ENCODE results near the gene FNIP1.

DNA sequence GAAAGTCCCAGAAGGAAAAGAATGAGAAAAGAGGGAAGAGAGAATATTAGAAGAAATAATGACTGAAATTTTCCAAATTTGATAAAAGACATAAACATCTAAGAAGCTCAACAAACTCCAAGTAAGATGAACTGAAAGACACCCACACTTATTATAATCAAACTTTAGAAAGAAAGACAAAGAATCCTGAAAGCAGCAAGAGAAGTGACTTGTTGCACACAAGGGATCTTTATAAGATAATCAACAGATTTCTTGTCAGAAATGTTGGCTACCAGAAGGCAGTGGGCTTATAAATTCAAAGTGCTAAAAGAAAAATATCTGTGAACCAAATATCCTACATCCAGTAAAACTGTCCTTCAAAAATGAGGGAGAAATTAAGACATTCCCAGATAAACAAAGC lies 49.0 kb upstream of the FNIP1 start:
- TF ChIP-seq, protein P1, sequence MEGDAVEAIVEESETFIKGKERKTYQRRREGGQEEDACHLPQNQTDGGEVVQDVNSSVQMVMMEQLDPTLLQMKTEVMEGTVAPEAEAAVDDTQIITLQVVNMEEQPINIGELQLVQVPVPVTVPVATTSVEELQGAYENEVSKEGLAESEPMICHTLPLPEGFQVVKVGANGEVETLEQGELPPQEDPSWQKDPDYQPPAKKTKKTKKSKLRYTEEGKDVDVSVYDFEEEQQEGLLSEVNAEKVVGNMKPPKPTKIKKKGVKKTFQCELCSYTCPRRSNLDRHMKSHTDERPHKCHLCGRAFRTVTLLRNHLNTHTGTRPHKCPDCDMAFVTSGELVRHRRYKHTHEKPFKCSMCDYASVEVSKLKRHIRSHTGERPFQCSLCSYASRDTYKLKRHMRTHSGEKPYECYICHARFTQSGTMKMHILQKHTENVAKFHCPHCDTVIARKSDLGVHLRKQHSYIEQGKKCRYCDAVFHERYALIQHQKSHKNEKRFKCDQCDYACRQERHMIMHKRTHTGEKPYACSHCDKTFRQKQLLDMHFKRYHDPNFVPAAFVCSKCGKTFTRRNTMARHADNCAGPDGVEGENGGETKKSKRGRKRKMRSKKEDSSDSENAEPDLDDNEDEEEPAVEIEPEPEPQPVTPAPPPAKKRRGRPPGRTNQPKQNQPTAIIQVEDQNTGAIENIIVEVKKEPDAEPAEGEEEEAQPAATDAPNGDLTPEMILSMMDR (IDR thresholded peaks at IDR 0.05) = no peak
- TF ChIP-seq POLR2A (IDR thresholded peaks at IDR 0.05) = no peak
- no peak for TF ChIP-seq POLR2AphosphoS5 (IDR thresholded peaks at IDR 0.05)
- TF ChIP-seq EP300 (IDR thresholded peaks at IDR 0.05) = no peak

Measured in stomach (tissue), 4 donors.